ENCODE results near the gene ASTN2.

DNA sequence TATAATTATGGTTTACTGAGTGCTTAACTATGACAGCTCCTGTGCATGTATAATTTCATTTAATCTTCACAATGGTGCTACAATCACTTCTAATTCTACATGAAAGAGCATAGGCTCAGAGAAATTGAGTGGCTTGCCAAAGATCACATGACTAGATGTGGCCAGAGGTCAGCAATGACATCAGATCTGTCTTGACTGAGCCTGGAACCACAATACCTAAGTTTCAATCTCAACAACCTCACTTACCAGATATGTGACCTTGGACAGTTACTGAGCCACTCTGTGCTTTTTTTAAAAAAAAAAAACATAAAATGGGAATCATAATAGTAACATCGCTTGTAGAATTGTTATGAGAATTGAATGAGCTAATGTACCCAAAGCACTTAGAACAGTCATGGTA is 597.1 kb downstream of the ASTN2 start:
- no peak for TF ChIP-seq FOSL1 (tag; conservative IDR thresholded peaks at IDR 0.05)
- TF ChIP-seq, protein P1, sequence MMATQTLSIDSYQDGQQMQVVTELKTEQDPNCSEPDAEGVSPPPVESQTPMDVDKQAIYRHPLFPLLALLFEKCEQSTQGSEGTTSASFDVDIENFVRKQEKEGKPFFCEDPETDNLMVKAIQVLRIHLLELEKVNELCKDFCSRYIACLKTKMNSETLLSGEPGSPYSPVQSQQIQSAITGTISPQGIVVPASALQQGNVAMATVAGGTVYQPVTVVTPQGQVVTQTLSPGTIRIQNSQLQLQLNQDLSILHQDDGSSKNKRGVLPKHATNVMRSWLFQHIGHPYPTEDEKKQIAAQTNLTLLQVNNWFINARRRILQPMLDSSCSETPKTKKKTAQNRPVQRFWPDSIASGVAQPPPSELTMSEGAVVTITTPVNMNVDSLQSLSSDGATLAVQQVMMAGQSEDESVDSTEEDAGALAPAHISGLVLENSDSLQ (IDR thresholded peaks at IDR 0.05), result no peak
- TF ChIP-seq, protein P2, sequence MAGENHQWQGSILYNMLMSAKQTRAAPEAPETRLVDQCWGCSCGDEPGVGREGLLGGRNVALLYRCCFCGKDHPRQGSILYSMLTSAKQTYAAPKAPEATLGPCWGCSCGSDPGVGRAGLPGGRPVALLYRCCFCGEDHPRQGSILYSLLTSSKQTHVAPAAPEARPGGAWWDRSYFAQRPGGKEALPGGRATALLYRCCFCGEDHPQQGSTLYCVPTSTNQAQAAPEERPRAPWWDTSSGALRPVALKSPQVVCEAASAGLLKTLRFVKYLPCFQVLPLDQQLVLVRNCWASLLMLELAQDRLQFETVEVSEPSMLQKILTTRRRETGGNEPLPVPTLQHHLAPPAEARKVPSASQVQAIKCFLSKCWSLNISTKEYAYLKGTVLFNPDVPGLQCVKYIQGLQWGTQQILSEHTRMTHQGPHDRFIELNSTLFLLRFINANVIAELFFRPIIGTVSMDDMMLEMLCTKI (IDR thresholded peaks at IDR 0.05; ENCODE audit: partially characterized antibody), result no peak
- TF ChIP-seq PHTF2 (CRISPR knock-in tag; IDR thresholded peaks at IDR 0.05), result no peak
- TF ChIP-seq DPF2 (IDR thresholded peaks at IDR 0.05), result no peak
- TF ChIP-seq MTF1 (CRISPR knock-in tag; IDR thresholded peaks at IDR 0.05; ENCODE audit: borderline replicate concordance), result no peak

Measured in K562 (cell line).